ENCODE data around the gene PLEKHM2.

DNA sequence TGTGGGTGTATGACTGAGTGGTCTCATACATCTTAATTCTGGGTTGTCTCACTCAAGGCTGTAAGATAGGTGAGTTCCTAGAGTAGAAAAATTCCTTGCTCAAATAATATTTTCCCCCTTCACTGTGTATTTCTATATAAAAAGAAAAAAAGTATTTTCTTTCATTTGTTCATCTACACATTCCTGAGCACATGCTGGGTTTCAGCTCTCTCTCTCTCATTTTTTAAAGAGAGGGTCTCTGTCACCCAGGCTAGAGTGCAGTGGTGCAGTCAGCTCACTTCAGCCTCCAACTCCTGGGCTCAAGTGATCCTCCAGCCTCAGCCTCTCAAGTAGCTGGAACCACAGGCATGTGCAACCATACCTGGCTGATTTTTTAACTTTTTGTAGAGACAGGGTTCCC is 44.9 kb upstream of the PLEKHM2 start:
- no peak for TF ChIP-seq EZH2 (IDR thresholded peaks at IDR 0.05; ENCODE audit: borderline replicate concordance, low read depth, low read length, poor library complexity, severe bottlenecking)
- TF ChIP-seq, protein P1, sequence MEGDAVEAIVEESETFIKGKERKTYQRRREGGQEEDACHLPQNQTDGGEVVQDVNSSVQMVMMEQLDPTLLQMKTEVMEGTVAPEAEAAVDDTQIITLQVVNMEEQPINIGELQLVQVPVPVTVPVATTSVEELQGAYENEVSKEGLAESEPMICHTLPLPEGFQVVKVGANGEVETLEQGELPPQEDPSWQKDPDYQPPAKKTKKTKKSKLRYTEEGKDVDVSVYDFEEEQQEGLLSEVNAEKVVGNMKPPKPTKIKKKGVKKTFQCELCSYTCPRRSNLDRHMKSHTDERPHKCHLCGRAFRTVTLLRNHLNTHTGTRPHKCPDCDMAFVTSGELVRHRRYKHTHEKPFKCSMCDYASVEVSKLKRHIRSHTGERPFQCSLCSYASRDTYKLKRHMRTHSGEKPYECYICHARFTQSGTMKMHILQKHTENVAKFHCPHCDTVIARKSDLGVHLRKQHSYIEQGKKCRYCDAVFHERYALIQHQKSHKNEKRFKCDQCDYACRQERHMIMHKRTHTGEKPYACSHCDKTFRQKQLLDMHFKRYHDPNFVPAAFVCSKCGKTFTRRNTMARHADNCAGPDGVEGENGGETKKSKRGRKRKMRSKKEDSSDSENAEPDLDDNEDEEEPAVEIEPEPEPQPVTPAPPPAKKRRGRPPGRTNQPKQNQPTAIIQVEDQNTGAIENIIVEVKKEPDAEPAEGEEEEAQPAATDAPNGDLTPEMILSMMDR (conservative IDR thresholded peaks at IDR 0.05; ENCODE audit: low read depth, low read length): no peak

Data from A673 (cell line).